Caki2 (cell line): ENCODE results near the gene SCEL. TPM values are rescaled to one million over a fixed set of nuclear protein-coding genes. Genes with fewer than 3 reads are reported as not detected.
A peak's percentile ranks its signal among the peaks of the same experiment; 100 is the strongest.

Experiments
- DNase-seq: peaks from one replicate; pipeline ENCODE4 v3.0.0-alpha.2; 2015; ENCODE audit warnings: low read depth
- in situ Hi-C: cut with HindIII; loops from 2 replicates; pipeline ENCODE4 v1.10.0; 2016; ENCODE audit warnings: low sequenced_read_pairs, low pct_unique_long_range_greater_than_20kb, mixed read lengths
- total RNA-seq: library from RNA; depleted of rRNA; stranded (reverse); fragments of >200 nt; shearing (Covaris generic); gene quantifications from 2 replicates; pipeline ENCODE4 v1.2.3, GENCODE V29; 2014; ENCODE audit warnings: low replicate concordance; rRNA removed

SCEL gene, protein sequence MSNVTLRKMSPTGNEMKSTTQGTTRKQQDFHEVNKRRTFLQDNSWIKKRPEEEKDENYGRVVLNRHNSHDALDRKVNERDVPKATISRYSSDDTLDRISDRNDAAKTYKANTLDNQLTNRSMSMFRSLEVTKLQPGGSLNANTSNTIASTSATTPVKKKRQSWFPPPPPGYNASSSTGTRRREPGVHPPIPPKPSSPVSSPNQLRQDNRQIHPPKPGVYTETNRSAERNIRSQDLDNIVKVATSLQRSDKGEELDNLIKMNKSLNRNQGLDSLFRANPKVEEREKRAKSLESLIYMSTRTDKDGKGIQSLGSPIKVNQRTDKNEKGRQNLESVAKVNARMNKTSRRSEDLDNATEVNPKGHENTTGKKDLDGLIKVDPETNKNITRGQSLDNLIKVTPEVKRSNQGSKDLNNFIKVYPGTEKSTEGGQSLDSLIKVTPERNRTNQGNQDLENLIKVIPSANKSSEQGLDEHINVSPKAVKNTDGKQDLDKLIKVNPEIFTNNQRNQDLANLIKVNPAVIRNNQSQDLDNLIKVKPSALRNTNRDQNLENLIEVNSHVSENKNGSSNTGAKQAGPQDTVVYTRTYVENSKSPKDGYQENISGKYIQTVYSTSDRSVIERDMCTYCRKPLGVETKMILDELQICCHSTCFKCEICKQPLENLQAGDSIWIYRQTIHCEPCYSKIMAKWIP
- total RNA-seq, result not detected in 2 replicates

DNA sequence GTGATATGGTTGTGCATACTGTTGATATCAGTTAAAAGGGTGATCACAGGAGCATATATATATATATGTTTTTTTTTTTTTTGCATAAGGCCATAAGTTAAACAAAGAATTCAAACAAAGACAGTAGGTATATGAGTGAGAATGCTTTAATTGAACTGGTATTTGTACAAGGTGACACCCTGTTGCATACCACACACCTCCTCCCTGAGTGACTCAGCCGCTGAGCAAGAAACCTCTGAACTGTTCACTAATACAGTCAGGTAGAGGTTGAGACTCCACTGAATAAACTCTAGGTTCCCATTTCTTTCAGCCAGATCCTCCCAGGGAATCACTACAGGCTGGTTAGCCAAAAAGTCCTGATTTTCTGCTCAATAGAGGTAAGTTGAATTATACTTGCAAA is at the start of gene SCEL:
SCEL (plus strand) TSS at position 259 of the 400 bp plus-strand sequence. CDS start 20,170 bp downstream, outside the sequence.
- in situ Hi-C loops, result no loop called here
- no peak for DNase-seq

DNA sequence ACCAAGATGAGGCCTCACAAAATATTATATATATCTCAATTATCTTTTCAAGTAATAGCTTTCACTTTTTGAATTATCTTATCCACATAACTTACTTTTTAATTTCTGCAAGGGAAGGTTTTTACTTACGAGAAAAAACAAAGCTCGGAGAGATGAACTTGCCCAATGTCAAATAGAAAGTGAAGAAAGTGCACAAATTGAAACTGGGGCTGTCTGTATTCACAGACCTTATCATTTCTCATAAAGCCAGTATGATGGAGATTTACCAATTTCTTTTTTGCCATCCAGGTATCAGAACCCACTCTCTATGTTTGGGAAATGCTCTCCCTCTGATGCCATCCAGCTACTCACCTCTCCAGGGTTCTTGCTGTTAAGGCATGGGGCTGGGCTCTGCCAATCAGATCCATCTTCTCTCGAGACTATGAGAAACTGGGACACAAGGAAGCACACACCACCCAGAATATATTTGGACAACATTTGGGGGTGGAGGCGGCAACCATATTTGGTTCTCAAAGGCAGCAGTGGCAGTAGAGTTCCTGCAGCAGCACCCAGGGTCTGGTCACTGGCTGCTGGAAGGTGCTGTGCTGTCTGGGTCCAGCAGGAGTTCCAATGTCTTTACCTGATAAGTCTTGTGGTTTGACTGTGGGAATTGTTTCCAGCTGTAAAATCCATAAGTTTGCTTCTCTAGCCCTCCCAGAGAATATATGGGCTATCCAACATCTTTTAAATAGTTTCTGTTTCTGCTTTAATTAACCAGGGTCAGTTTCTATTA is 45.8 kb upstream of the SCEL start:
- in situ Hi-C loops, result no loop called here
- DNase-seq, result no peak

DNA sequence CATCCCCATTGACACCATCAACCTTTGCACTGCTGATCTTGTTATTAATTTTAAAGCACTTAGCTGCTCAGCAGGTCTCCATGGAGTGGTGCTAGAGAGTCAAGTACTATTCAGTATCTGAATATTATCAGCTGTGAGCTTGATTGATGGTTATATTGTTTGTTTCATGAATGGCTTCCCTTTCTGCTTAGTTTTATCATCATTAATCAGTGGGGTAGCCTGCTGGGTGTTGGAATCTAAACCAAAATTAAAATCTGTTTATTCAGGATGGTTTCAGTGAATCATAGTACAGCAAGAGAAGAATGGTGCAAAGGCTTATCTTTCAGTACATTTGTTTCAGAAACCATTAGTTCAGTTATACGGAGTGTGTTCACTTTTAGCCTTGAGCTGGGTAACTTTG is 42.5 kb upstream of the SCEL start:
- in situ Hi-C loops, result no loop called here
- DNase-seq, result no peak

DNA sequence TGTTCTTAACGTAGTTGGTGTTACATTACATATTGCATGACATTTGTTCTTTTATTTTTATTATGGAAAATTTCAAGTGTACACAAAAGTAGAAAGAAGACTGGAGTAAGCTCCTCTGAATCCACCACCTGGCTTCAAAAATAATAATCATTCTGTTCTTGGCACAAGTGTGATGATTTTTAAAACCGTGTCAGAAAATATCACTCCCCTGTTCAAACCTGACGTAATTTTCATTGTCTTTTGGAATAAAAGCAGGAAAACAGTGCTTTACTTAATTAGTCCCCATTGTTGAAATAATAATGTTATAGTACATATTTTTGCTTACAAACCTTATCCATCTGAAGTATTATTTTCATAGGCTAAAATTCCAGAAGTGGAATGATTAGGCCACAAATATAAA is 41.3 kb upstream of the SCEL start:
- in situ Hi-C loops, result no loop called here
- no peak for DNase-seq

DNA sequence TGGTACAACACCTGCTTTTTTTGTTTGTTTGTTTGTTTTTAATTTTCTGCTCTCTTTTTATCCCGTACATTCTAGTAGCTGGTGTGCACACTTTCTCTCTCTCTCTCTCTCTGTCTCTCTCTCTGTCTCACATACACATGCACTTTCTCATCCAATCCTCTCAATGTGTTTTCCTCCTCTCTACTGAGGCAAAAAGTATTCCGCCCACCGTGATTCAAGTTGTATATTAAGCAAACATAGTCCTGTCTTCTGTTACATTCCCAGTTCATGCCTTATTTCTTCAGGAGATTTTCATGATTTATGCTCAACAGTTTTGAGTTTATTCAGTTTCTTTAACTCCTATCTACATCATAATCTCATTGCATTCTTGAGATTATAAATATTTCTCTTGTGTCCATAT is 38.2 kb upstream of the SCEL start:
- DNase-seq, result no peak
- in situ Hi-C loops, result no loop called here

DNA sequence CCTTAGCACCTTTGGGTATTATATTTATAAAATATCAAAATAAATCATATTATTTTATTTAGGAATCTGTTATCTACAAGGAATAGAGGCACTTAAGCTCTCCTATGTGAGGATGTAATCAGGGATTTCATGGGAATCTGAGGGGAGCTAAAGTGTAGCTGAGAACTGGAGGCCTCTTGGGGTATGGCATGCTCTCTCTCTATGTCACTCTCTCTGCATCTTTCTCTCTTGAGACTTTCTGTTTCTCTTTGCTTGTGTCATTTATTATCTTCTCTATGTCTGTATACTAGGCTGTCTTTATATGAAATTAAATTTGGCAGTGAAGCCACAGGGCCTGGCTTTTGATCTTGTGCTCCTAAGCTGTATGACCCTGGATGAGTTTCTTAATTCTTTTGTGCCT is 37.7 kb upstream of the SCEL start:
- DNase-seq, result no peak
- in situ Hi-C loops, result no loop called here

DNA sequence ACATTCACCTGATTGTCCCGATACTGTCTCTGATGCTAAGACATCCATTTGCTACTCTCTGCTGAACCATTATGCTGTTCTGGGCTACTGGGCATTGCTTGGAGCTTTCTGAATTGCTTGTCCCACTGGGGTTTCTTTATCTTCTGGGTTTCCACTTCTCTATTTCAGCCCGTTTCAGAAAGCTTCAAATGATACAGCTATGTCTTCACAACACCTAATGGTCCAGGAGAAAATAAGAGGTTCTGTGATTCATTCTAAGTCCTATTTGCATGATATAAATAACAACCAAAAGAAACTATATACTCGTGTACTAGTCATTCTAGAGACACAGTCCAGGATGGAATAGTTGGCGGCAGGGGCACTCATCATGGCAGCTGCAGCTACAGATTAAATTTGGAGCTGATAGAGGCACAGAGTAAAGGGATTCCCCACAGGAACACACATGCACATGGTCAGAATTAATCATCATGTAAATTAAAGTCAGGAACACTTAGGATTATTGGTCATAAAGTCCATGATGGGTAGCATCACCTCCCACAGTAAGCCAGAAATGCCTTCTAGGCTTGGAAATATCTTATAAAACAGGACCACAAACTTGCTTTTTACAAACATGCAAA is 33.3 kb upstream of the SCEL start:
- no peak for DNase-seq
- in situ Hi-C loops, result no loop called here

DNA sequence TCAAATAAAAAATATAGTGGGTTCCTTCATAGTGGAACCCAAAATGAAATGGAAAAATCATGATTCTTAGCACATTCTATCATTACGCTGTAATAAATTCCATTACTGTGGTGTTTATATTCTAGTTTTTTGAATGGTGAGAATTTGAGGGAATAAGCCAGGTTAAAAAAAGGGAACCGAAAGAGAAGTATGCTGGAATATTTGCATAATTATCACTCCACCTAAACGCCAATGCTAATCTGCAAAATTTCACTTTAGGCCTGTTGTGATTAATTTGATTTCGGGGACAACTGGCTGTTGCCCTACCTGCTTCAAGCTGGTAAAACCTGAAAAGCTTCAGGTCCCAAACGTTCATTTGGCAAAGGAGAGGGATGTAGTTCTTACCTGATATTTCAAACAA is 32.1 kb upstream of the SCEL start:
- in situ Hi-C loops, result no loop called here
- no peak for DNase-seq

DNA sequence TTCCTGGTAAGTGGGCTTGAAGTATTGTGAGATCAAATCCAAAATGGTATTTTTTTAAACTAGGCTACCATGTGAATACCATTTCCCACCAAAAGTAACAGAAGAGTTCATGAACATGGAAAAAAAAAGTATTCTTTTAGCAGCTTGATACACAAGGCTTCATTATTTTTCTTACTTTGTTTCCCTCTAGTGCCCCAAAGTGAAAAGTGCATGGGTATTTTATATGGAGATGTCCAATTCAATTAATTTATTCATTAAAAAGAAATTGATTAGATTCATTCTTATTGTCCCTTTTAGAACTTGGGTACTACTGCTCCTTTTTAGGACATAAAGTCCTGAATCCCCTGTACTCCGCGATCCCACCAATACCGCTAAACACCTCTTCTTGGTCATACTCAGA is 28.6 kb upstream of the SCEL start:
- peak; percentile 21 for DNase-seq
- in situ Hi-C loops, result no loop called here

DNA sequence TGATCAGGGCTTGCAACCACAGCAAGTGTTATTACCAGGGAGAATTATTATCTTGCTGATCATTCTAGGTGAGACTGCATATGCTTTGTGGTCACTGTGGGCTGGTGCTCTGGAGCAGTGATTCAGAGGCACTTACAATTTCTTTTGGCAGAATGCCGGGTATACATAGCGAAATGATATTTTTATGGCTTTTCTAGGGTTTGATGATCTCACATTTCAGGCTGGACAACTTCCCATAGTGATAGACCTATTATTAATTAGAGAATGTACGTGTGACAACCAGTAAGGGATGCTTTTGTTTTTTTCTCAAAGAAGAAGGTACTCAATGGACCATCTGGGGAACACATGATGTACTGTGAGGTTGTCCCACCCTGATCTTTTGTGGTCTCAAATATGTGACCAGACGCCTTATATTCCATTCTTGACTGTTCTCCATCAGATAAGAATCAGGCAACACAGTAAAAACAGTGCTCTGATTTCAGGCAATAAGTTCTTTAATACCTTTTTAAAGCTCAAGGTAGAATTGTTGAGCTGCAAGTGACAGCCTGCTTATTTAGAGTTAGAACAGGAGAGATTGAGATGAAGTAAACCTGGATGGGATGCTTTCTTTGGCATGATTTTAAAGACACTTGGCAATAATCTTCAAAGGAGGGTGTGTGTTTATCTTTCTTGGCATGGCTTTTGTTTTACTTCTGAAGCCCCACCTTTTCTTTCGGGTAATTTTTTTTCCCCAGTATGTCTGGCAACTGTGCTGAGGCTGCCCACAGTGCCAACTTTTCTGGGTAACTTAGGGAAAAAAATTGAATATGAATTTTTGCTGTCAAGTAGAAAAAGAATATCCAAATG is 27.4 kb upstream of the SCEL start:
- in situ Hi-C loops, result no loop called here
- peak; percentile 89 for DNase-seq

DNA sequence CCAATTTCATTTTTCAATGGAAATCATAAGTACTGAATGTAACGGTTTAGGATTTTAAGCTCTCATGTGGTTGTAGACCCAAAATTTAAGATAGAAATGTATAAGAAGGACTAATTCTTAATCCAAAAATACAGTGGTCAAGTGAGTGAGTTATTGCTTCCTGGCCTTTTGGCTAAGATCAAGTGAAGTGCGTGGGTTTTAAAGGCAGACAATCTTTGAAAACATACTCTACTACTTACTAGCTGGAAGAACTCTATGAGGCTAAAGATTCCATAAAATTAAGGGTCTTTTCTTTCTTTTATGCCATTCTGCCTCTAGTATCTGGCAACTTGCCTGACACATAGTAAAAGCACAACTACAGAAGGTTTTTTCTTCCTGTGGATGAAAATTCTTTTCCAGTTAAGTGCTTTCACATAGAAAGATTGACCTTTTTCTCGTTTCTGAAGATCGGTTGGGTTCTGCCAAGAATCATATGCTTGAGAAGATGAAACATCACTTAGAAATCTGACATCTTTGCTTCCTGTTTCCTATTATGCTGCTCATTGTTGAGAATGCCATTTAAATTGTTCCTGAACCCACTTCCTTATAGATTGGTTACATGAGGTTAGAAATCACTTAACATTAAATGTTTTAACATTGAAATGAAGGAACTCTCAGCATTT is 26.4 kb upstream of the SCEL start:
- in situ Hi-C loops, result no loop called here
- peak; percentile 68 for DNase-seq

DNA sequence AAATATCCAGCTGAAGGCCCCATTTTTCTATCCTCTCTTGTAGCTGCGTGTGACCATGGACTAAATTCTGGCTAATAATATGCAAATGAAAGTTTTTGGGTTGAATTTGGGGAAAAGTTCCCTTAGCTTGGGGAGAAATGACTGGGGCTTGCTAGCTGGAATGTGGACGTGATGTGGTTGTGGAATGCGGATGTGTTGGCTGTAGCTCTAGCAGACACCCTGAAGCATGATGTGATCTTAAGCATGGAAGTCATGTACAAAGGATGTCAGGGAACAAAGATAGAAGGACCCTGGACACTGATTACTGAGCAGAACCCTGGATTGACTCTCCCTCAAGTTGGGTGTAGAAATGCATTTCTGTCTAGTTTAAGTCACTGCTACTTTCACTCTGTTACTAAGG is 25.4 kb upstream of the SCEL start:
- no peak for DNase-seq
- in situ Hi-C loops, result no loop called here

DNA sequence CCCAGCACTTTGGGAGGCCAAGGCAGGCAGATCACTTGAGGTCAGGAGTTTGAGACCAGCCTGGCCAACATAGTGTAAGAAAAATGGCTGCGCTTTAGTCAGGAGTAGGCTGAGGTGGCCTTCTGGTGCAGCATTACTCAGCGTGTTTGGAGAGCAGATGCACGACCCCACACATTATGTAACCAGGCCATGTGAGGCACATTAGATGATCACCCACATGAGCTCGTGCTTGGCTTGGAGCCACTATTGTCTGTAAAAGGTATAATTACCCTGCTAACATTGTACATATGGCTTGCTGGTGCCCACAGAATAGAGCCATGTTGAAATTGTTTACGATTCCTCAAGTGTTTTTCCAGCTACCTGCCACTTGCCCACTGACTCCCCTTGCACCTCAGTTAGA is 24.0 kb upstream of the SCEL start:
- no peak for DNase-seq
- in situ Hi-C loops, result no loop called here

DNA sequence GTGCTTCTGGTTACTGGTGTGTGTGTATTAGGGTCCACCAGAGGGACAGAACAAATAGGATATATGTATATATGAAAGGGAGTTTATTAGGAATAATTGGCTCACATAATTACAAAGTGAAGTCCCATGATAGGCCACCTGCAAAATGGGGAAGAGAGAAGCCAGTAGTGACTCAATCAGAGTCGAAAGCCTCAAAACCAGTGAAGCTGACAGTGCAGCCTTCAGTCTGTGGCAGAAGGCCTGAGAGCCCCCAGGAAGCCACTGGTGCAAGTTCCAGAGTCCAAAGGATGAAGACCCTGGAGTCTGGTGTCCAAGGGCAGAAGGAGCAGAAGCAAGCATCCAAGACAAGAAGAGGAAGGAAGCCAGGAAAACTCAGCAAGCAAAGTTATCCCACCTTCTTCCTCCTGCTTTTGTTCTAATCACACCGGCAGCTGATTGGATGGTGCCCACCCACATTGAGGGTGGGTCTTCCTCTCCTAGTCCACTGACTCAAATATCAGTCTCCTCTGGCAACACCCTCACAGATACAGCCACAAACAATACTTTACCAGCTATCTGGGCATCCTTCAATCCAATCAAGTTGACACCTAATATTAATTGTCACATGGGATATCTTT is 21.7 kb upstream of the SCEL start:
- no peak for DNase-seq
- in situ Hi-C loops, result no loop called here

DNA sequence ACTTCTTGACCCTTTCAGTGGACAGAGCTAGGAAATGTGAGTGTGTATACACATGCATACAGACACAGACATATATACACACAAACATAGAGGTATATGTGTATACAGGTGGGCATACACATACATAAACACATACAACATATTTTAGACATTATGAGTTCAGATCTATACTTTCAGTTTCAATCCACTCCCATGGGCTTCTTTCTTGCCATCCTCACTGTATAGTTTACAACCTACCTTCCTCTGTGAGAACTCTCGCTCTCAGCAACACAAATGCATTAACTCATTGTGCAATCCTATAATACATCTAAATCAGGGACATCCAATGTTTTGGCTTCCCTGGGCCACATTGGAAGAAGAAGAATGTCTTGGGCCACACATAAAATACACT is 21.2 kb upstream of the SCEL start:
- in situ Hi-C loops, result no loop called here
- DNase-seq, result no peak

DNA sequence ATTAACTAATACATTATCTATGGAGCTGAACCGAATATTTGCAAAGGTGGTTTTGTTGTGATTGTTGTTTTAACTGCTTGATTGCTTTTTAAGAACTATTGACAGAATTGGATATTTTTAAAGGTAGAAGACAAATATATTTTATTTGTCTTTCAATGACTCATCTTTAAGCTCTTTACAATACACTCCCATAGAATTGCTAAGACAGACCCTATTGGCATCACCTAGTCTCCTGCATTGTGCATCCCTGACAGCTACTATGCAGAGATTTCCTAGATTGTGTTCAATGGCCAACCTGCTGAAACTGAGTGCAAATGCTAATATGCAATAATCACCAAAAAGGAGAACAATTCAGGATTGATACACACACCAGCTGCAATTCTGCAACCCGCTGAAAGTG is 19.7 kb upstream of the SCEL start:
- in situ Hi-C loops, result no loop called here
- DNase-seq, result peak; percentile 14

DNA sequence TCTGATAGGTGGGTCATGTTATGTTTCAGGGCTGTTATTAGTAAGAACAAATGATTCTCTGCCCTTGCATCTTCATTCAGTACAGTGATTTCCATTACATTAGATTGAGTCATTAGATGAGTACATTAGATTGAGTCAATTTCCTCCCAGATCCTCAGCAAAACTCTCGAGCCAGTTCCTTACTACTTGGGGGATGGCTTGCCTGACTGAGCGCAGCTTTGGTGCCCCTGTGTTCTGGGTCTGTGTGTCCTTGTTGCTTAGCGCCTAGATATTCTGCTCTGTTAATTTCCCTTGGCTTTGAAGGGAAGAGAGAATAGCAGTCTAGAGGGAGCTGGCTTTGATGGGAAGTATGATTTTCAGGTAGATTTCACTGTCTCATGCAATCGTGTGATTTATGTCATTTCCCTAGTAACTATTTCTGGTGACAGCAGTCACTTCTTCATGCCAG is 19.1 kb upstream of the SCEL start:
- in situ Hi-C loops, result no loop called here
- peak; percentile 93 for DNase-seq
